HG03039 (cell line): ENCODE results near the gene ZNF773.

Source experiments
- ATAC-seq: cut with Tn5 transposase; IDR thresholded peaks from one replicate; pipeline ENCODE4 v1.9.1; 2021; ENCODE audit warnings: mild to moderate bottlenecking, moderate library complexity; ENCODE audit not compliant: unreplicated experiment

The ZNF773 gene

DNA sequence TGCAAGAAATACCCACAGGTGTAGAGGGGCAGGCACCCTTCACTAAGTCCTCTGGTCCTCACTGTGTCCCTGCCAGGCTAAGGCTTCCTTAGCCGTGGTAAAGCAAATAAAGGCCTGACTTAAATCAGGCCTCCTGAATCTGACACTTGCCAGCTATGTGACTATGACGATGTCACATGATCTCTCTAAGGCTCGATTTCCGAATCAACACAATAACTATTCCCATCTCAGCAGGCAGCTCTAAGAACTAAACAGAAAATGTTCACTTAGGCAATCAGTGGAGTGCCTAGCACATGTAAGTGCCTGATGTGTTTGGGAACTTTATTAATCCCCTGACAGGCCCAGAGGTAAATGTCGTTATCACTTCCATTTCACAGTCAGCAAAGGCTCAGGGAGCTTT lies 57.9 kb downstream of the ZNF773 start:
- no peak for ATAC-seq
